Activated B cell treated with CpG ODN at 0.5 μM for 24 hours (primary cell): ENCODE results near the gene FBXW7. TPM values are rescaled to one million over a fixed set of nuclear protein-coding genes. Genes with fewer than 3 reads are reported as not detected.
A peak's percentile ranks its signal among the peaks of the same experiment; 100 is the strongest.

Source experiments
- ATAC-seq: fragments of 200-7000 bp; cut with Tn5 transposase; one replicate; pipeline ENCODE4 v1.10.0; 2021; ENCODE audit warnings: low read depth, mild to moderate bottlenecking, moderate library complexity
- CTCF ChIA-PET: fragments of 350-600 bp; sonication (Branson Sonifier 250); formaldehyde crosslinking; loops from one replicate; lab custom pipeline; 2021; ENCODE audit warnings: antibody characterized with exemption; lab: Charles Lee
- POLR2A ChIA-PET: fragments of 350-600 bp; sonication (Branson Sonifier 250); formaldehyde crosslinking; loops from one replicate; lab custom pipeline; 2021; ENCODE audit warnings: antibody characterized with exemption; lab: Charles Lee
- DNase-seq: peaks from one replicate; pipeline ENCODE4 v3.0.0; 2022
- H3K27ac Mint-ChIP-seq: one replicate; pipeline ENCODE4 v1.8.0; 2020; ENCODE audit warnings: mixed read lengths
- H3K27me3 Mint-ChIP-seq: one replicate; pipeline ENCODE4 v1.8.0; 2021; ENCODE audit warnings: mixed read lengths
- H3K36me3 Mint-ChIP-seq: one replicate; pipeline ENCODE4 v1.8.0; 2021; ENCODE audit warnings: low read depth, mixed read lengths
- H3K4me1 Mint-ChIP-seq: one replicate; pipeline ENCODE4 v1.8.0; 2021; ENCODE audit warnings: mixed read lengths
- H3K4me3 Mint-ChIP-seq: one replicate; pipeline ENCODE4 v1.8.0; 2020; ENCODE audit warnings: mild to moderate bottlenecking, mixed read lengths
- H3K9me3 Mint-ChIP-seq: one replicate; pipeline ENCODE4 v1.8.0; 2020; ENCODE audit warnings: mixed read lengths
- intact Hi-C: fragments of 100-400 bp; cut with micrococcal nuclease; formaldehyde crosslinking; loops from one replicate; pipeline ENCODE4 v1.15.1; 2024
- total RNA-seq: library from RNA; stranded (reverse); gene quantifications from 2 replicates; pipeline ENCODE4 v1.2.3, GENCODE V29; 2022
- TF ChIP-seq, protein P1 (sequence below): fragments of 200-600 bp; IDR thresholded peaks from one replicate; pipeline ENCODE4 v1.8.0; 2022; ENCODE audit warnings: antibody characterized with exemption, mild to moderate bottlenecking

The FBXW7 gene
- total RNA-seq, 1 donor from 2014 or later = 96.5 TPM

DNA sequence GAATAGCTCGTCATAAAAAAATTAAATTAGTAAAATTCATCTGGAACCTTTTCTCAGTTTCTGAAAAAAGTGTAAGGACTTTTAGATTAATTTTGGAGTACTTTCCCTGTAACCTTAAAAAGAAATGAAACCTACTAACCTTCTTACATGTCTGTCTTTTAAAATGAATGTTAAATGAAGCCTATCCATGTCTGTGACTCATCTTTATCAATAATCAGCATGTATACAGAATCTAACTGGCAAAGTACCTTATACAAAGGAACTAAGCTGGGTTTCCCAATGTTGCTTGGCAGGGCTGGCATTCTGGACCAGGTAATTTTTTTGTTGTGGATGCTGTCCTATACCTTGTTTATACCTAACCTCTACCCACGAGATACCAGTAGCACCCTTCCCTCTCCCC, 13.6 kb downstream of the FBXW7 start:
- Mint-ChIP-seq H3K9me3 (no peaks in the 10 kb centered on the region), H3K4me1 (peaks cover 61% of the 10 kb centered on the region), H3K27ac (peak overlapping the region; percentile 54), H3K4me3 (no peak overlapping the region), H3K36me3 (peaks cover 31% of the 10 kb centered on the region), H3K27me3 (no peaks in the 10 kb centered on the region)
- intact Hi-C loops = no loop called here
- TF ChIP-seq, protein P1, sequence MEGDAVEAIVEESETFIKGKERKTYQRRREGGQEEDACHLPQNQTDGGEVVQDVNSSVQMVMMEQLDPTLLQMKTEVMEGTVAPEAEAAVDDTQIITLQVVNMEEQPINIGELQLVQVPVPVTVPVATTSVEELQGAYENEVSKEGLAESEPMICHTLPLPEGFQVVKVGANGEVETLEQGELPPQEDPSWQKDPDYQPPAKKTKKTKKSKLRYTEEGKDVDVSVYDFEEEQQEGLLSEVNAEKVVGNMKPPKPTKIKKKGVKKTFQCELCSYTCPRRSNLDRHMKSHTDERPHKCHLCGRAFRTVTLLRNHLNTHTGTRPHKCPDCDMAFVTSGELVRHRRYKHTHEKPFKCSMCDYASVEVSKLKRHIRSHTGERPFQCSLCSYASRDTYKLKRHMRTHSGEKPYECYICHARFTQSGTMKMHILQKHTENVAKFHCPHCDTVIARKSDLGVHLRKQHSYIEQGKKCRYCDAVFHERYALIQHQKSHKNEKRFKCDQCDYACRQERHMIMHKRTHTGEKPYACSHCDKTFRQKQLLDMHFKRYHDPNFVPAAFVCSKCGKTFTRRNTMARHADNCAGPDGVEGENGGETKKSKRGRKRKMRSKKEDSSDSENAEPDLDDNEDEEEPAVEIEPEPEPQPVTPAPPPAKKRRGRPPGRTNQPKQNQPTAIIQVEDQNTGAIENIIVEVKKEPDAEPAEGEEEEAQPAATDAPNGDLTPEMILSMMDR = no peak
- ATAC-seq (peak; percentile 66), DNase-seq (no peak)
- POLR2A ChIA-PET = interaction anchor here (0.6 to 1.2 kb wide), 3 partner anchors 10 to 21 kb away, joined by 7 to 11 read pairs (median 9); partner anchors contain the start of gene FBXW7
- CTCF ChIA-PET = interaction anchor here (1.6 kb wide), 1 partner anchor 117 kb away, joined by 5 read pairs; no protein-coding TSS in a partner anchor

DNA sequence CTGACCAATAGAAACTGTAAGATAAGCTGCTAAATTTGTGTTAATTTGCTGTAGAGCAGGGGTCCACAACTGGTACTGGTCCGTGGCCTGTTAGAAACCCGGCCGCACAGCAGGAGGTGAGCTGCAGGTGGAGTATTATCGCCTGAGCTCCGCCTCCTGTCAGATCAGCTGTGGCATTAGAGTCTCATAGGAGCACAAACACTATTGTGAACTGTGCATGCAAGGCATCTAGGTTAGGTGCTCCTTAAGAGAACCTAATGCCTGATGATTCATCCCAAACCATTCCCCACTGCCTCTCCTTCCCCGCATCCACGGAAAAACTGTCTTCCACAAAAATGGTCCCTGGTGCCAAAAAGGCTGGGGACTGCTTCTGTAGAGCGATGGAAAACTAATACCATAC, 19.7 kb downstream of the FBXW7 start:
- Mint-ChIP-seq H3K4me1 (peaks cover 40% of the 10 kb centered on the region), H3K36me3 (peaks cover 30% of the 10 kb centered on the region), H3K27me3 (no peaks in the 10 kb centered on the region), H3K9me3 (peaks cover 4% of the 10 kb centered on the region), H3K4me3 (no peak overlapping the region), H3K27ac (no peak overlapping the region)
- ChIA-PET POLR2A (interaction anchor here (0.7 to 1.2 kb wide), 2 partner anchors 19 to 139 kb away, joined by 4 to 6 read pairs; no protein-coding TSS in a partner anchor), CTCF (interaction anchor here (1.0 kb wide), 1 partner anchor 15 kb away, joined by 3 read pairs; no protein-coding TSS in a partner anchor)
- DNase-seq (no peak), ATAC-seq (no peak)
- intact Hi-C loops = no loop called here
- TF ChIP-seq, protein P1 = no peak

DNA sequence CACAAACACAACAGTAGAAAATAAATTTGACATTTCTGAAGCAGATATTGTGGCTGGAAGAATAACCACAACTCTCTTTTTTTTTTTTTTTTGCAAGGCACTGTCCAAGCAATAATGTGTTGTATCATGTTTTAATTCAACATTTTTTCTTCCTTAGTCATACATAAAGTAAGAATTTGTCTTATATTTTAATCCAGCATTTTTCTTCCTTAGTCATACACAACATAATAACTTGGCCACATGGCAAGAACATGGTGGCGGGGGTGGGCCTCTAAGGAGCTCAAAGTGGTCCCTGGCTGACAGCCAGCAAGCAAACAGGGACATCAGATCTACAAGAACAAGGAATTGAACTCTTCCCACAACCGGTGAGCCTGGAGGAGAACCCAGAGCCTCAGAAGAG, 20.2 kb downstream of the FBXW7 start:
- H3K4me3 Mint-ChIP-seq = no peak overlapping the region

DNA sequence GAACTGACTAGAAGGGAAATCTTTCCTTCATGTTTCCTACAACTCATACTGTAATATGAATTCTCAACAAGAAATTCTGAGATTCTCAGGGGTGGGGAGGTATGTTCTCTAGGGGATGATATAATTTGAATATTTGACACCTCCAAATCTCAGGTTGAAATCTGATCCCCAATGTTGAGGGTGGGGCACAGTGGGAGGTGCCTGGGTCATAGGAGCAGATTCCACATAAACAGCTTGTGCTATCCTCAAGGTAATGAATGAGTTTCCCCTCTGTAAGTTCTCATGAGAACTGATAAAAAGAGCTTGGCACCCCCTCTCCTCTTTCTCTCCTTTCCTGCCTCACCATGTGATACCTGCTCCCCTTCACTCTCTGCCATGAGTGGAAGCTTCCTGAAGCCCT, 21.5 kb downstream of the FBXW7 start:
- CTCF ChIA-PET = interaction anchor here (0.9 kb wide), 1 partner anchor 14 kb away, joined by 3 read pairs; no protein-coding TSS in a partner anchor
- POLR2A ChIA-PET = interaction anchor here (0.6 to 1.0 kb wide), 2 partner anchors 12 to 40 kb away, joined by 3 to 7 read pairs; no protein-coding TSS in a partner anchor
- H3K4me3 Mint-ChIP-seq = no peak overlapping the region
- peaks cover 4% of the 10 kb centered on the region for H3K9me3 Mint-ChIP-seq
- peaks cover 49% of the 10 kb centered on the region for H3K4me1 Mint-ChIP-seq
- TF ChIP-seq, protein P1 = no peak
- H3K36me3 Mint-ChIP-seq = peaks cover 16% of the 10 kb centered on the region
- no peak for ATAC-seq
- H3K27ac Mint-ChIP-seq = no peak overlapping the region
- intact Hi-C loops = loop anchor here (5.0 kb wide), 1 partner anchor 73 kb away; no protein-coding TSS in a partner anchor
- no peak for DNase-seq
- H3K27me3 Mint-ChIP-seq = no peaks in the 10 kb centered on the region

More for the DNA sequence above, 20.2 kb downstream of the FBXW7 start:
- ATAC-seq (no peak), DNase-seq (no peak)
- ChIA-PET CTCF (no interaction called here), POLR2A (interaction anchor here (0.7 to 1.2 kb wide), 2 partner anchors 19 to 140 kb away, joined by 4 to 6 read pairs; no protein-coding TSS in a partner anchor)
- Mint-ChIP-seq H3K4me1 (peaks cover 40% of the 10 kb centered on the region), H3K36me3 (peaks cover 25% of the 10 kb centered on the region), H3K27me3 (no peaks in the 10 kb centered on the region), H3K9me3 (peaks cover 4% of the 10 kb centered on the region), H3K27ac (no peak overlapping the region)
- intact Hi-C loops = no loop called here
- TF ChIP-seq, protein P1 = no peak

DNA sequence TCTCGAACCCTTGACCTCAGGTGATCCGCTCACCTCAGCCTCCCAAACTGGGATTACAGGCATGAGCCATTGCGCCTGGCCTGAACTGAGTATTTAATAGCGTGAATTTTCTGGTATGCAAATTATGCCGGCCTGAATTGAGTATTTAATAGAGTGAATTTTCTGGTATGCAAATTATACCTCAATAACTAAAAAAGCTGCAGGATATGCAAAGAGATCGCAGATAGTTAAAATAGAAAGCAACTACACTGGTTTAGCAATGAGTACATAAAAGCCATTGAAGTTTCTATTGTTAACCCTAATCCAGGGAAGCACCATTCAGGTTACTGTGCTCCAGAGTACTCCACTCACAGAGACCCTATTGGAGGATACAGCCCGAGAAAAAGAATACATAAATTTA, 22.8 kb downstream of the FBXW7 start:
- Mint-ChIP-seq H3K4me3 (no peak overlapping the region), H3K36me3 (peaks cover 17% of the 10 kb centered on the region), H3K4me1 (peaks cover 59% of the 10 kb centered on the region), H3K9me3 (peaks cover 4% of the 10 kb centered on the region), H3K27me3 (no peaks in the 10 kb centered on the region), H3K27ac (peak overlapping the region; percentile 41)
- no peak for DNase-seq
- ATAC-seq = peak; percentile 31
- ChIA-PET CTCF (no interaction called here), POLR2A (no interaction called here)
- TF ChIP-seq, protein P1 = no peak
- intact Hi-C loops = loop anchor here (5.0 kb wide), 1 partner anchor 74 kb away; no protein-coding TSS in a partner anchor
